SW480 (cell line): ENCODE results near the gene ARHGEF28.

Experiments used
- DNase-seq: peaks from one replicate; pipeline ENCODE4 v3.0.0-alpha.2; 2016; ENCODE audit warnings: low spot score

Gene ARHGEF28

DNA sequence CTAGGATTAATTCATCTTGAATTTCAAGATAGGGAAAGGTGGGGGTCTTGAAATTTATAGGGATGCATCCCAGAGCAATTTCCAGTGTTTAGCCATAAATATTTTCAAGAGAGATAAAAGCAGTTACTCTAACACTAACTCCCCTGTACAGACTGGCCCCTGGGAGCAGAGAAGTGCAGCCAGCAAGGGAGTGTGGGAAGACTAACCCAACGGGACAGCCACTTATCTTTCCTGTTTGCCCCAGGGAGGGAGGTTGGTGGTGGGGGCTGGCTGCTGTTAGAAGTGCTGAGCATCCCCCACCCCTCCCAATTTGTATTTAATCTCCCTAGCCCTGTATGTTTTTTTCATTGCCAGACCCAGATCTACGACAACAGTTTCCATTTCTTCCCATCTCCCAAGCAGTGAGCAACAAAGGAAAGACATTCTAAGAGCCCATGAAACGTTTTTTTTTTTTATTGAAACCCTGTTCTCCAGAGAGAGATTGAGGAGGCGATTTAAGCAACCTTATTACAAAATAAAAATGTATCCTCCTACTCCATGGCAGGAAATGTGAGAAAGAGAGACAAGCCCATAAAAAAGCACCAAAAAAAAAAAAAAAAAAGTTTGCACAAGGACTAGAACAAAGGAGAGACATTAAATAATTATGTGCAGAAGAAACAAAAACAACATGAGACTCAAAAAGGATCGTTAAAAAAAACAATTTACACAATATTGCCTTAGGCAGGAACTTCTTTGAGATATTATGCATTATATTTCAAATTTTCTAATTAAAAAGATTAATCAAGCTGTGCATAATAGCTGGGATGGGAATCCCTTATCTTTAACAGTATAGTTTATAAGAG lies 343.4 kb downstream of the ARHGEF28 start:
- no peak for DNase-seq

DNA sequence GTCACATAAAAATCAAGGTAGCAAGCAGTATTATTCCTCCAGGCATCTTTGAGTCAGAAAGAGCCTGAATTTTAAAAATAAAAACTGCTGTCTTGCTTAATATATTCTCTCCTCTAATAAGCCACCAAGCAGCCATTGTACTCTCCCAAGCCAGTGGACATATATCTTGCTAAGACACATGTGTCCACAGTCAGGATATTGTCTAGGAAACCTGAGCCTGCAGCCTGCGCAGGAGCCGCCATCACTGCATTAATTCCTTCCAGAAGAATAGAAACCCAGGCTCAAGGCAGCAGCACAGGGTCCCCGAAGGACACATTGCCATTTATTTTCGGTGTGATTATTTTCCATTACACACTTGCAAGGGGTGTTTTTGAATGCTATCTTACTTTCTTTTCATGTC lies 345.3 kb downstream of the ARHGEF28 start:
- no peak for DNase-seq

DNA sequence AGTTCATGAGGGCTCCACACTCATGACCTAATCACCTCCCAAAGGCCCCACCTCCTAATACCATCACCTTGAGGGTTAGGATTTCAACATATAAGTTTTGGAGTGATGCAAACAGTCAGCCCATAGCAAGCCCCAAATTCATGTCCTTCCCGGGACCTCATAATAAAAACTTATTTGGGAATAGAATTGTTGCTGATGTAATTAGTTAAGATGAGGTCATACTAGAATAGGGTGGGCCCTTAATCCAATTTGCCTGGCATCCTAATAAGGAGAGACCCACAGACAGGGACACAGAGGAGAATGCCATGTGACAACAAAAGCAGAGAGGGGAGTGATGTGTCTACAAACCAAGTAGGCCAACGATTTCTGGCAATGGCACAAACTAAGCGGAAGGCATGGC lies 347.1 kb downstream of the ARHGEF28 start:
- no peak for DNase-seq

DNA sequence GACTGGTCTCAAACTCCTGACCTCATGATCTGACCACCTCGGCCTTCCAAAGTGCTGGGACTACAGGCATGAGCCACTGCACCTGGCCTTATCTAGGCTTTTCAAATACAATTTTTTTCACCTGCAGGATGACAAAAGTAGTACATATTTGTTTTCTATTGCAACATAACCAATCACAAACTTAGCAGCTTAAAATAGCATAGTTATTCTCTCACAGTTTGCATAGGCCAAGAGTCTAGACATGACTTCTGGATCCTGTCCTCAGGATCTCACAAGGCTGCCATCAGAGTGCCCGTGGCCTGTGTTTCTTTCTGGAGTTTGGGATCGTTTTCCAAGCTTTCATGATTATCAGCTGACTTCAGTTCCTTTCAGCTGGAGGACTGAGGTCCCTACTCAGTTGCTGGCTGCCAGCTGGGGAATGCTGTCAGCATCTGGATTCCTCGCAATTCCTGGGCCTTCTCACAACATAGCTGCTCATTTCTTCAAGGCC lies 348.9 kb downstream of the ARHGEF28 start:
- no peak for DNase-seq

DNA sequence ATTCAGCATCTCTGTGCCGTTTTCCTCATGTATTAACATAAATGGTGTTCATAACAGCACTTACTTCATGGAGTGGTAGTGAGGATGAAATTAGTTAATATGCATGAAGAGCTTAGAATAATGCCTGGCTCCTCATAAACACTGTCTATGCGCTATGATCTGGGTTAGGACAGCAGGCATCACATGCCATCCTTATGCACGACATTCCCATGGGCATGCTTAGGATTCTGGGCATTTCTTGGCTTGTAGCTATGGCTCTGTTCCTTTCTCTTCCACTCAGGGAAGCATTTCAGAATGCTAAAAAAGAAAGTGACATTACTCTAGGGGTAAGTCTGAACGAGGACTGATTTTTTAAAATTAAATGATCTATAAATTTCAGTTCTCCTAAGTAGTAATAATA lies 349.8 kb downstream of the ARHGEF28 start:
- no peak for DNase-seq

DNA sequence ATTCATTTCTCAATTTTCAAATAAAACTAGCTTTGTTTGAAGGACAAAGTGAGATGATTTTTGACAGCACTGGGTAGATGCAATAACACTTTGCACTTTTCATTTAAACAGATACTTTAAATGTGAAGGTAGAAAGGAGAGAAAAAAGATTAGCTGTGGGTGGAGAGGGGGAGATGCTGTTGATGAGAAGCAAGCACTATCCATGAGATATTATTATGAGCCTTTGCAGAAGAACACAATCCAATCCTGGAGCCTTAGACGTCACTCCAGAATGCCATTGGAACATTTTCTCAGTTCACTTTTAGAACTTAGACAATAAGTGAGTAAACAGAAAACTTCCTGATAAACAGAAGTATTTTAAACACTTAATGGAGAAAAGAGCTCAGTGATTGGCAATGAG lies 351.1 kb downstream of the ARHGEF28 start:
- no peak for DNase-seq

DNA sequence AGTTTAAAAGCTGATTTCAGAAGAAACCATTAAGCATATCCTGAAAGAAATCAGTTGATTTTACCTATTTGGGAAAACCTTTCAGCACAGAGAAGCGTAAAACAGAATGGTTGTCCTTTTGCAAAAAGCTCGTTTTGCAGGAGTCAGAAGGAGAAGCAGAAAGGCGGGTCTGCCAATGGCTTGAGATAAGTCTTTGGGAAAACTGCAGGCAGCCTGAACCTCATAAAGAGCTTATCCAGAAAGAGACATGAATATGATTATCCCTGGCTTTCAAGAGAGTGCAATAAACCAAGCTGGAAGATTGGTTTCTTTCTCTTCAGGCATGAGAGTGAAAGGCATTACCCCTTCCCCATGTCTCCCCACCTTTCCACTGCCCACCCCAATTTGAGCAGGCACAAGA lies 353.3 kb downstream of the ARHGEF28 start:
- no peak for DNase-seq

DNA sequence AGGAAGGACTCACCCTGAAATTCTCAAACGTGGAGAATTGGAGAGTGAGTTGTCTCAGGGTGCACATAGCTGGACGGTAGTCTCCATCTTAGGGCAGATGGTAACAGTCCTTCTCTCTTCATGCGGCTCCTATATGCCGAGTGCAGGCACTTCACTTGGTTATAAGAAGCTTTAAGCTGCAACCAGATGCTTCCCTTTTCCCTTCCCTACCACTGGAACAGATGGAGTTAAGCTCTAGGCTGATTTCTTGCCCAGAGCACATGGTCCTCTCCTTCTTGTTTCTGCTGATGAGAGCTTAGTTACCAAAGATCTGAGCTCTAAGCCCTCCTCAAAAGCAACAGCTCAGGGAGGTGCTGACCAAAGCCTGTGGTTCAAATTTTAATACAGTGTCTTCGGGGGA lies 355.7 kb downstream of the ARHGEF28 start:
- DNase-seq, result no peak

DNA sequence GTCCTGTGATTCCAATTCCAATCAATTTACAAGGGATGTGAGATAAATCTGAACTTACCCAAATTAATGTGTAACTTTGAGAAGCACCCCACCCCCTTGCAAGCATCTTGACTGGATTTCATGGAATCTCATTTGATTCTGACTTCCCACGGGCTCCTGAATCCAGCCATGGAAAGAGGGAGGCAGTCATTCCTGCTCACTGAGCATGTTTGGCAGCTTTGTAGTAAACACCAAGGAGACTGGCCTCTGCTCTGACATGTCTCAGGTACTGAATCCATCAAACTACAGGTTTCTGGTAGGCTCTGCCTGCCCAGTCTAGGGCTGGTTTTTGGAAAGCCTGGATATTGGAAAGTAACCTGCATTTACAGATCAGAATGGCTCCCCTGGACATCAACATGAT lies 357.6 kb downstream of the ARHGEF28 start:
- no peak for DNase-seq

DNA sequence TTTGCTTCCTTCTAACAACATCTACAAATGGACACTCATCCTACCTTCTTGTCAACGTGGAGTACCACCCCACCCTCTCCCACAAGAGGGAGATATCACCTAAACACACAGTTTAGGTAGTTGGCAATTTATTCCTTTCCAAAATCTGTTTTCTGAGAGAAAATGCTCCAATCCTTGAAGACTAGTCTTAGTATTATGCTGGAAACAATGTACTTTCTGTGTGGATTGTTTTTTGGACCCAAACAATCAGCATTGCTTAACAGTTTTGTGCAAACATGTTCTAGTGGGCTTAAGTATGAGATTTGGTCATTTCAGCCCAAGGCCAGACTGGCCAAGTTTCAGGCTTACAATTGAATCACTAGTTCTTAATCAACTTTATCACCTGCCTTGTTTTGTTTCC lies 359.1 kb downstream of the ARHGEF28 start:
- DNase-seq, result peak; percentile 4

DNA sequence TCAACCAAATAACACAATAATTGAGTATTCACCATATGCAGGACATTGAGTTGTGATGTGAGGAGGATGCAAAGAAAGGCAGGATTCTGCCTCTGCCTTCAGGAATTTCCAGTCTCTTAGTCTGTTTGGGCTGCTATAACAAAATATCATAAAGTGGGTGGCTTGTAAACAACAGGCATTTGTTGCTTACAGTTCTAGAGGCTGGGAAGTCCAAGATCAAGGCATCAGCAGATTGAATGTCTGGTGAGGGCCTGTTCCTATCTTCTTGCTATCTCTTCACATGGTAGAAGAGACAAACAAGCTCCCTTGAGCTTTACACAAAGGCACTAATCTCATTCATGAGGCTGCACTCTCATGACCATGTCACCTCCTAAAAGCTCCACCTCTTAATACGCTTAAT lies 360.7 kb downstream of the ARHGEF28 start:
- DNase-seq, result no peak

DNA sequence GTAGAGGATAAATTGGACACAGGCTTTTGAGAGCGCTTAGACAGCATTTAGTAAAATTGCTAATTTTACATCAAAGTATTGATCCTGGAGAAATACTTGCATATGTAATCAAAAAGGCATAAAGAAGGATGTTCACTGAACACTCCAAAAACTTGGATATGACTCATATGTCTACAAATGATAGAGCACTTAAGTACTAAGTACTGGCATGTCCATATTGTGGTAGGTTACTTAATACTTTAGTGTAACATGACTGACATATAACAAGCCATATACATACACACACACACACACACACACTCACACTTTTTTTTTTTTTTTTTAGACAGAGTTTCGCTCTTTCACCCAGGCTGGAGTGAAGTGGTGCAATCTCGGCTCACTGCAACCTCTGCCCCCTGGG lies 361.9 kb downstream of the ARHGEF28 start:
- no peak for DNase-seq

DNA sequence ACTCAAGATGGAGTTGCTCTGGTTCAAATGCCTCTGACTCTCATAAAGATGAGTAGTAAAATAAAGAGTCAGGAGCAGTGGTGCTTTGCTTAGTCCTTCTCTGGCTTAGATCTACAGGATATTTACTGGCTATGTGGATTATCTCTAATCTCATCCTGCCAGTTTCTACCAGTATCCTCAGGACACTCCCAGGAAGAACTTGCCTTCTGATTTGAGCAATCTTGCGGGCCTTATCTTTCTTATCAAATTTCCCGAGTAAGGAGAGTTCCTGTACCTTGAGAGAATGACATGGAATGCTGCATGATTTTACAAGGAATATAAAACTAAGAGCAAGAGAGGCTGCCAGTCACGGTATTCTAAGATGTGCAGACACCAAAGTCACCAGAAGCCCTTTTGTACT lies 364.0 kb downstream of the ARHGEF28 start:
- no peak for DNase-seq
